K562 (cell line): ENCODE data around the gene RASGRP2. TPM values are rescaled to one million over a fixed set of nuclear protein-coding genes. Genes with fewer than 3 reads are reported as not detected.

ENCODE experiments used
- ATAC-seq: fragments of 200-7000 bp; cut with Tn5 transposase; 3 replicates; pipeline ENCODE4 v1.9.1; 2020; ENCODE audit warnings: moderate library complexity
- BruUV-seq: library from RNA; stranded (reverse); fragments of 400-500 nt; replicated peaks from 2 replicates; lab custom pipeline; 2021; lab: Mats Ljungman, UMichigan
- CTCF ChIA-PET: fragments of 300-600 bp; formaldehyde crosslinking; extraction: SDS; loops from one replicate; lab custom pipeline; 2021; ENCODE audit warnings: low intra/inter-chr PET ratio; lab: Yijun Ruan, JAX
- POLR2A ChIA-PET: fragments of 300-600, 350-650 bp; sonication (Branson Sonifier 250); formaldehyde crosslinking; extraction: SDS; loops from one replicate; lab custom pipeline; 2021; ENCODE audit warnings: antibody characterized with exemption, inconsistent platforms; lab: Yijun Ruan, JAX
- DNase-seq, 4 experiments: peaks; one replicate each; pipeline versions ENCODE4 v3.0.0 to v3.0.0-alpha.2; 2011 to 2018; ENCODE audit warnings: low spot score in 3 of 4, mixed read lengths in 3 of 4; ENCODE audit errors: extremely low read depth in 1 of 4
- FAIRE-seq: peaks from 2 replicates; lab custom pipeline; 2011; peaks lifted over from hg19 to GRCh38; lab: Jason Lieb, UNC
- H2AFZ ChIP-seq: 2 replicates; pipeline ENCODE4 v1.6.0; 2011; ENCODE audit warnings: low read depth, low read length, control low read depth, inconsistent platforms
- H3K27ac ChIP-seq: fragments of 200-600 bp; 3 replicates; pipeline ENCODE4 v1.8.0; 2011; ENCODE audit warnings: low read depth, mild to moderate bottlenecking, control low read depth, inconsistent platforms, low read length, moderate library complexity, mixed read lengths; ENCODE audit errors: extremely low read depth
- H3K27me3 ChIP-seq, 2 experiments: fragments of 300-600 bp in 1 of 2; 2 replicates in 1 of 2; 3 replicates in 1 of 2; pipeline versions ENCODE4 v1.6.0 to v1.8.0; 2011; ENCODE audit warnings: inconsistent platforms in 2 of 2, low read length in 2 of 2, mild to moderate bottlenecking in 1 of 2, mixed read lengths in 1 of 2, moderate library complexity in 1 of 2; ENCODE audit not compliant: control insufficient read depth in 2 of 2, insufficient read depth in 2 of 2
- H3K36me3 ChIP-seq: fragments of 300-600 bp; 3 replicates; pipeline ENCODE4 v1.8.0; 2011; ENCODE audit warnings: mild to moderate bottlenecking, low read length, inconsistent platforms; ENCODE audit not compliant: control insufficient read depth, insufficient read depth
- H3K4me1 ChIP-seq, 2 experiments: fragments of 200-600 bp in 1 of 2; replicated peaks in 1 of 2; 2 replicates in 1 of 2; 3 replicates in 1 of 2; pipeline versions ENCODE4 v1.5.1 to v1.8.0; 2011; ENCODE audit warnings: inconsistent platforms in 2 of 2, low read length in 2 of 2, mild to moderate bottlenecking in 1 of 2, mixed read lengths in 1 of 2, moderate library complexity in 1 of 2; ENCODE audit not compliant: control insufficient read depth in 2 of 2, insufficient read depth in 2 of 2
- H3K4me2 ChIP-seq: 2 replicates; pipeline ENCODE4 v1.6.1; 2011; ENCODE audit warnings: low read length, control low read depth, inconsistent platforms, mixed read lengths; ENCODE audit not compliant: insufficient read depth
- H3K4me3 ChIP-seq: fragments of 200-600 bp; sonication (generic), shearing (Covaris generic); 2 replicates; pipeline ENCODE4 v1.5.1; 2016; ENCODE audit warnings: control low read depth, inconsistent platforms
- H3K79me2 ChIP-seq: fragments of 200-600 bp; 3 replicates; pipeline ENCODE4 v1.8.0; 2011; ENCODE audit warnings: low read length, inconsistent platforms; ENCODE audit not compliant: control insufficient read depth, insufficient read depth
- H3K9ac ChIP-seq, 2 experiments: 2 replicates each; pipeline versions ENCODE4 v1.6.0 to v1.6.1; 2011; ENCODE audit warnings: low read depth in 2 of 2, low read length in 2 of 2, control low read depth in 1 of 2, inconsistent platforms in 1 of 2, mild to moderate bottlenecking in 1 of 2, mixed read lengths in 1 of 2; ENCODE audit not compliant: insufficient read depth in 1 of 2
- H3K9me1 ChIP-seq: one replicate; pipeline ENCODE4 v1.6.0; 2011; ENCODE audit warnings: inconsistent platforms, mild to moderate bottlenecking, low read length, moderate library complexity; ENCODE audit not compliant: control insufficient read depth, insufficient read depth
- H3K9me3 ChIP-seq: replicated peaks from 2 replicates; pipeline ENCODE4 v1.5.1; 2011; ENCODE audit warnings: low read depth, low read length, inconsistent platforms; ENCODE audit not compliant: control insufficient read depth, insufficient read depth
- H4K20me1 ChIP-seq: replicated peaks from 2 replicates; pipeline ENCODE4 v1.6.1; 2011; ENCODE audit warnings: low read length, inconsistent platforms, mixed read lengths; ENCODE audit not compliant: control insufficient read depth, insufficient read depth
- ATF4 ChIP-seq: fragments of 450-650 bp; formaldehyde crosslinking; IDR thresholded peaks from 2 replicates; pipeline ENCODE4 v1.4.0; 2022; ENCODE audit warnings: mild to moderate bottlenecking, moderate library complexity
- CBX1 ChIP-seq: sonication (generic); IDR thresholded peaks from 2 replicates; pipeline ENCODE4 v1.6.1; 2016; ENCODE audit warnings: antibody characterized with exemption, low read depth, mild to moderate bottlenecking
- HDAC6 ChIP-seq: IDR thresholded peaks from 2 replicates; pipeline ENCODE4 v1.6.1; 2012; ENCODE audit warnings: low read depth, mild to moderate bottlenecking, control low read depth, inconsistent platforms, low read length, moderate library complexity
- HNRNPLL ChIP-seq: fragments of 200-400 bp; formaldehyde crosslinking; IDR thresholded peaks from 2 replicates; pipeline ENCODE4 v1.6.1; 2017; ENCODE audit warnings: low read length, low read depth, mild to moderate bottlenecking; ENCODE audit not compliant: poor library complexity, severe bottlenecking
- MBD2 ChIP-seq: sonication (generic); IDR thresholded peaks from 2 replicates; pipeline ENCODE4 v1.6.1; 2016; ENCODE audit warnings: low read depth, borderline replicate concordance
- NCOA6 ChIP-seq: fragments of 450-650 bp; IDR thresholded peaks from 2 replicates; pipeline ENCODE4 v1.6.1; 2017; ENCODE audit warnings: mild to moderate bottlenecking
- NCOR1 ChIP-seq: fragments of 450-650 bp; IDR thresholded peaks from 2 replicates; pipeline ENCODE4 v1.6.1; 2016; ENCODE audit warnings: mild to moderate bottlenecking, moderate library complexity
- RBFOX2 ChIP-seq: fragments of 200-400 bp; formaldehyde crosslinking; IDR thresholded peaks from 2 replicates; pipeline ENCODE4 v1.6.1; 2017; ENCODE audit warnings: low read depth, mild to moderate bottlenecking, low read length, moderate library complexity
- RNF2 ChIP-seq: sonication (generic); IDR thresholded peaks from 2 replicates; pipeline ENCODE4 v1.6.1; 2016
- SAFB2 ChIP-seq: fragments of 200-400 bp; formaldehyde crosslinking; IDR thresholded peaks from 2 replicates; pipeline ENCODE4 v1.6.1; 2018; ENCODE audit warnings: borderline replicate concordance, low read length, low read depth, moderate library complexity; ENCODE audit not compliant: severe bottlenecking
- SMARCA5 ChIP-seq: fragments of 450-650 bp; IDR thresholded peaks from 2 replicates; pipeline ENCODE4 v1.6.1; 2016
- XRCC5 ChIP-seq: fragments of 200-400 bp; formaldehyde crosslinking; IDR thresholded peaks from 2 replicates; pipeline ENCODE4 v1.6.1; 2017; ENCODE audit warnings: low read depth, mild to moderate bottlenecking, low read length
- ZNF668 ChIP-seq: fragments of 250-450 bp; sonication (Bioruptor Pico); IDR thresholded peaks from 2 replicates; pipeline ENCODE4 v1.8.0; 2022; ENCODE audit warnings: mild to moderate bottlenecking, inconsistent platforms
- ZZZ3 ChIP-seq: fragments of 450-650 bp; IDR thresholded peaks from 2 replicates; pipeline ENCODE4 v1.6.1; 2016; ENCODE audit warnings: antibody characterized with exemption, mild to moderate bottlenecking, moderate library complexity
- WGBS: fragments of 100-300 bp; shearing (Covaris generic); methylation state at CpG from one replicate; pipeline ENCODE4 v1.1.6; 2016; ENCODE audit warnings: low coverage, mixed read lengths; ENCODE audit not compliant: insufficient coverage; ENCODE audit errors: missing lambda C conversion rate; 5-methylcytosine and 5-hydroxymethylcytosine counted together
- in situ Hi-C: fragments of 300-500 bp; cut with MboI; formaldehyde crosslinking; loops from 4 replicates; pipeline ENCODE4 v1.15.0; 2018; ENCODE audit warnings: inconsistent platforms, mixed read lengths
- intact Hi-C: fragments of 100-400 bp; cut with micrococcal nuclease; formaldehyde crosslinking; loops from 2 replicates; pipeline ENCODE4 v1.14.2; 2022
- polyA plus RNA-seq, 8 experiments: library from polyadenylated mRNA; depleted of rRNA in 4 of 8; stranded (reverse) in 5 of 8; unstranded in 3 of 8; fragments of >200 nt; fragmentation: Nextera tagmentation in 2 of 8; fragmentation: Illumina TruSeq in 1 of 8; extraction: Ambion mirVana in 2 of 8; extraction: Trizol in 1 of 8; gene quantifications; 2 replicates each; pipeline versions ENCODE4 v1.2.1 to v1.2.3, GENCODE V29; 2011 to 2014; ENCODE audit warnings: inconsistent platforms in 1 of 8, missing spikeins in 1 of 8
- total RNA-seq, 7 experiments: library from RNA; depleted of rRNA in 6 of 7; stranded (reverse); fragments of >200 nt in 6 of 7; fragmentation: Illumina TruSeq in 2 of 7; extraction: Trizol in 2 of 7; gene quantifications; 2 replicates each; pipeline versions ENCODE4 v1.2.1 to v1.2.3, GENCODE V29; 2011 to 2021; ENCODE audit warnings: low replicate concordance in 1 of 7

RASGRP2 gene
- total and polyA plus RNA-seq, 9 of the 15 experiments (the other 6 are each of a cell fraction or from before 2014, with no cell fraction given) = 0.87 to 22.7 (median 5.5) TPM

GRCh38 chr11:64726867-64727530, 16.9 kb downstream of the RASGRP2 start:
- Histone ChIP-seq H4K20me1 (no peaks in the 10 kb centered on the region), H3K4me1 (peaks cover 0 to 29% of the 10 kb centered on the region in 2 experiments; a peak in 4 of 5 replicates), H3K36me3 (no peaks in the 10 kb centered on the region), H3K9me1 (no peaks in the 10 kb centered on the region)
- ATAC-seq (no peak), FAIRE-seq (no peak)
- BruUV-seq = no TSS peak
- CTCF ChIA-PET = no interaction called here
- TF ChIP-seq MBD2 (no peak), SAFB2 (no peak), RNF2 (no peak), ZZZ3 (no peak), HDAC6 (no peak), CBX1 (no peak), RBFOX2 (no peak), NCOR1 (no peak), SMARCA5 (no peak), HNRNPLL (no peak), ZNF668 (no peak), NCOA6 (no peak), ATF4 (CRISPR knock-in tag) (no peak), XRCC5 (no peak)
- TF ChIP-seq, all 486 proteins: peak for 0
- POLR2A ChIA-PET = interaction anchor here (1.5 kb wide), 1 partner anchor 14 kb away, joined by 3 read pairs; no protein-coding TSS in a partner anchor
- intact Hi-C loops (loop anchor here (10.0 kb wide), 1 partner anchor 72 kb away; no protein-coding TSS in a partner anchor), in situ Hi-C loops (no loop called here)
- Histone ChIP-seq H3K4me3 (no peak overlapping the region), H3K4me2 (no peak overlapping the region), H3K9ac (no peak overlapping the region), H3K27me3 (peaks cover 0 to 4% of the 10 kb centered on the region in 2 experiments; a peak in 1 of 5 replicates), H3K27ac (no peak overlapping the region), H2AFZ (no peak overlapping the region), H3K79me2 (no peaks in the 10 kb centered on the region), H3K9me3 (no peaks in the 10 kb centered on the region)
- WGBS = 19% methylated on average over 7 of the region's 7 CpGs
- no peak for DNase-seq
